ENCODE results near the gene CARM1.
"Not testable (repeated sequence)": the region's sequence is repeated elsewhere in the genome, so short reads cannot be mapped to it uniquely, and the experiment has no call there.

The CARM1 gene

GRCh38 chr19:10846500-10847202, 24.7 kb upstream of the CARM1 start:
- DNase-seq: no peak

DNA sequence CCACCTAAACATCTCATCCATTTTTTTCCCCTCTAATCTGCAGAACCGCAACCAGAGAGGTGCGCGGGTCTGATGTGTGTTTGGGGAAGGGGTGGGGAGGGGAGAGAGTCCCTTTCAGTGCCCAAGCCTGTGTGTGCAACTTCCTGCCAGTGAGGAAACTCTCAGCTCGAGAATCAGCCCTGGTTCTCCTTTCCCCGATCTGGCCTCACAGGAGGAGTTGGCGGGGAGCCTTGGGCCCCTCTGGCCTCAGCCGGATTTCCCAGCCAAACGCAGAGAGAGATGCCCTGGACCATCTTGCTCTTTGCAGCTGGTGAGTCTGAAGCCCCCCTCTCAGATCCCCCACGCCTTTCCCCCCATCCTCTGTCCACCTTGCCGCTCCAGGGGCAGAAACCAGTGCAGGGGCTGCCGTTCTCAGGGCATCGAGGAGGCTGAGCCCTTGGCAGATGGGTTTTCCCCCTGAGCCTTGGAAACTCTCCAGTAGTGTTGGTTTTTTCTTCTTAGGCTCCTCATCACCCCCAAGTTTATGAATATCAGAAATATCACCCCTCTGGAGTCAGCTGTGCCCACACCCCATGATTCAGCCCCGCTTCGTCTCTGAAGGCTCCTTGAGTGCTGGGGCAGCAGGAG, 23.0 kb upstream of the CARM1 start, which contains the start of gene C19orf38:
C19orf38 (plus strand) TSS at position 186 of the 627 bp plus-strand sequence; CDS start at position 280, 94 bp downstream.
- peak in 1 of 51 donors; percentile 13 for DNase-seq

- no peak for DNase-seq
Measured at GRCh38 chr19:10850631-10851030, 20.7 kb upstream of the CARM1 start.

- no peak for DNase-seq
Measured at GRCh38 chr19:10852098-10852800, 19.1 kb upstream of the CARM1 start.

DNA sequence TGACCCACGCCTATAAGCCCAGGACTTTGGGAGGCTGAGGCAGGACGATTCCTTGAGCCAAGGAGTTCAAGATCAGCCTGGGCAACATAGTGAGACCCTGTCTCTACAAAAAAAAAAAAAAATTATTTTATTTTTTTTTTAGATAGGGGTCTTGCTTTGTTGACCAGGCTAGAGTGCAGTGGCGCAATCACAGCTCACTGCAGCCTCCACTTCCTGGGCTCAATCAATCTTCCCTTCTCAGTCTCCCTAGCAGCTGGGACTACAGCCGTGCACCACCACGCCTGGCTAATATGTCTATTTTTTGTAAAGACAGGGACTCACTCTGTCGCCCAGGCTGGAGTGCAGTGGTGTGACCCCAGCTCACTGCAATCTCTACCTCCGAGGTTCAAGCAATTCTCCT, 18.4 kb upstream of the CARM1 start:
- DNase-seq: no peak

- no peak for DNase-seq
Measured at GRCh38 chr19:10854350-10855089, 16.8 kb upstream of the CARM1 start.

DNA sequence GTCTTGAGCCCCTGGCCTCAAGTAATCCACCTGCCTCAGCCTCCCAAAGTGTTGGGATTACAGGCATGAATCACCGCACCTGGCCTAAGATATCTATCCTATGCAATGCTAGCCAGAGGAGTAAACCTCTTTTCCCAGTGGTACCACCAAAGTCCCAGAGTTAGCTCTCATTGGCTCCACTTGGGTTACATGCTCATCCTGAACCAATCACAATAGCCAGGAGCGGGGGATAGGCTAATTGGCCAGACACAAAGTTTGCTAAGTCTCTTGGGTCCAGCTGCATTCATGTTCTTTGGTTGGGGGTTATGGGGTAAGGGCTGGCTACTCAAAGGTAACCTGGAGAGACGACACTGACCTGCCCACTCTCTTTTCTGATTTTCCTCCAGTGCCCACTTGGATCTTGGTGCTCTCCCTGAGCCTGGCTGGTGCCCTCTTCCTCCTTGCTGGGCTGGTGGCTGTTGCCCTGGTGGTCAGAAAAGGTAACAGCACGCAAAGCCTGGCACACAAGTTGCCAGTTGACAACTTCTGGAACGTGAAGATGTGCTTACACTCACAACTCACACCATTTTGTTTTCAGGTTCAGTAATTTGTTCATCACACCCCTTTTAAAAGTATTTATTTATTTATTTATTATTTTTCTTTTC, 15.4 kb upstream of the CARM1 start:
- no peak for DNase-seq

DNA sequence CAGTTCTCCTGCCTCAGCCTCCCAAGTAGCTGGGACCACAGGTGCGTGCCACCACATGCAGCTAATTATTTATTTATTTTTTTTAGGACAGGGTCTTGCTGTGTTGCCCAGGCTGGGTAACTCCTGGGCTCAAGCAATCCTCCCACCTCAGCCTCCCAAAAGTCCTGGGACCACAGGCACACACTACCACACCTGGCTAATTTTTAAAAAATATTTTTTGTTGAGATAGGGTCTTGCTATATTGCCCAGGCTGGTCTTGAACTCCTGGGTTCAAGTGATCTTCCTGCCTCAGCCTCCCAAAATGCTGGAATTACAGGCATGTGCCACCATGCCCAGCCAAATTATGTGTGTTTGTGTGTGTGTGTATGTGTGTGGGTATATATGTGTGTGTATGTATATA, 14.5 kb upstream of the CARM1 start:
- DNase-seq: not testable (repeated sequence)

DNA sequence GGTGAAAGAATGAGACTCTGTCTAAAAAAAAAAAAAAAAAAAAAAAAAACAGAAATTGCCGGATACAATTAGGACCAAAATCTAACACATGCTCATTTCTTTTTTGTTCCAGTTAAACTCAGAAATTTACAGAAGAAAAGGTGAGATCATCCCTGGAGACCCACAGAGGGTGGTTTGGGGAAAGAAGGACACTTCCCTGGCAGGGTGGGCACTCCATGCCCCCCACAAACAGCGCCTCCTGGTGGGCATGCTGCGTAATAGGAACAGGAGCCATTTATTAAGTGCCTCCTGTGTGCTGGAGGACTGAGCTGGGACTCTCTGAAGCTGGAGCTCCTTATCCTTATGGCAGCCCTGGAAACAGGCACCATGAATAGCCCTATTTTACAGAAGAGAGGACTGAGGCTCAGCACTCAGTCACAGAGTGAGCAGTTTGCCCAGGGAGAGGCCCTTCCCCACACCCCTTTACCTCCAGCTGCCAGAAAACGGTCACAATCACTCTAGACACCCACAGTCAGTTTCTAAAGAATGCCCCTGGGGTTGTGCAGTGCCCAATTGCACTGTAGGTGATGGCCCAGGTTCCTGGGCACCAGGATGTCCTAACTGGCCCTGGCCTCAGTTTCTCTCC, 13.0 kb upstream of the CARM1 start:
- no peak for DNase-seq

GRCh38 chr19:10861103-10861651, 10.2 kb upstream of the CARM1 start:
- DNase-seq: no peak

GRCh38 chr19:10862561-10863106, 8.7 kb upstream of the CARM1 start:
- no peak for DNase-seq

DNA sequence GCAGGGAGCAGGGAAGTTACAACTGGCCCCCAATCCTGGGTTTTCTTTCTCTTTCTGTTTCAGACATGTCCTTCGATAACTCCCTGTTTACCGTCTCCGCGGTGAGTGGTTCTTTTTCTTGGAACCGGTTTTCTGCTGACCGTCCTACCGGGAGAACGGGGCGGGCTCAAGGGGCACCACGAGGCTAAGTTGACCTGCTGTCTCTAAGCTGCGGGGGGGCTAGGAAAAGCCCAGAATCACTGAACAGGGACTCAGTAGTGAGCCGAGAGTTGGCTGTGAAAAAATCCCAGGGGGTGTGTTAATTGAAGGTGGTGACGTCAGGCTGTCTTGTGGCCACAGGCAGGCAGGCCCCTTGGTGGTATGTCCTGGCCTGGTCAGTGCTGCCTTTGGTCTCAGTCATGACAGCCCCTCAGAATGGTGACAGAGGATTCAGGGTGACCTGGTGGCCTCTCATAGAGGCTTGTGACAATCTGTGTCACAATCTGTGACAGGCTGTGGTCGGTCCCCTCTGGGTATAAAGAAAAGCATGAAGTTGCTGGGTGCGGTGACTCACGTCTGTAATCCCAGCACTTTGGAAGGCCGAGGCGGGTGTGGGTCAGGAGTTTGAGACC, 8.1 kb upstream of the CARM1 start:
- DNase-seq: peak in 2 of 51 donors; percentile 22 to 23

DNA sequence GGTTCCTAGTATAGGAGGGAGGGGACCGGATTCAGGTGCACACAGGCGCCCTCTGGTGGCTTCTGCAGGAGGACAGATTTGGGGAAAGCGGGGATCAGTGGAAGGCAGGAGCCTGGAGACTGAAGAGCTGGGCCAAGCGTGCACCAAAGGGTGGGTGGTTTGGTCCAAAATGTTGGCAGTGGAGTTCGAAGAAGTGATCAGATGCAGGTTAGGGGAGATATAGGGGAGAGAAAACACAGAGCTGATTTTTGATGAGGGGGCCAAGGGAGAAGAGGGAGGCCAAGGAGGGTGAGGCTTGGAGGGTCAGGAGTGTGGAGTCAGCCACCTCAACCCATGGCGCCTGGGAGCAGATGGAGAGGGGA, 6.8 kb upstream of the CARM1 start:
- peak in 50 of 51 donors; percentile 8 to 87 (median 60) for DNase-seq

DNA sequence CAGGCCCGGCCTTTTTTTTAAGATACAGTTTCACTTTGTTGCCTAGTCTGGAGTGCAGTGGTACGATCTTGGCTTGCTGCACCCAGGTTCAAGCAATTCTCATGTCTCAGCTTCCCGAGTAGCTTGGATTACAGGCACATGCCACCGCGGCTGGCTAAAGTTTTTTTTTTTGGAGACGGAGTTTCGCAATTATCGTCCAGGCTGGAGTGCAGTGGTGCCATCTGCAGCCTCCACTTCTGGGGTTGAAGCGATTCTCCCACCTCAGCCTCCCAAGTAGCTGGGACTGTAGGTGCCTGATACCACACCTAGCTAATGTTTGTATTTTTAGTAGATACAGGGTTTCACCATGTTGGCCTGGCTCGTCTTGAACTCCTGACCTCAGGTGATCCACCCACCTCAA, 4.9 kb upstream of the CARM1 start:
- no peak for DNase-seq

DNA sequence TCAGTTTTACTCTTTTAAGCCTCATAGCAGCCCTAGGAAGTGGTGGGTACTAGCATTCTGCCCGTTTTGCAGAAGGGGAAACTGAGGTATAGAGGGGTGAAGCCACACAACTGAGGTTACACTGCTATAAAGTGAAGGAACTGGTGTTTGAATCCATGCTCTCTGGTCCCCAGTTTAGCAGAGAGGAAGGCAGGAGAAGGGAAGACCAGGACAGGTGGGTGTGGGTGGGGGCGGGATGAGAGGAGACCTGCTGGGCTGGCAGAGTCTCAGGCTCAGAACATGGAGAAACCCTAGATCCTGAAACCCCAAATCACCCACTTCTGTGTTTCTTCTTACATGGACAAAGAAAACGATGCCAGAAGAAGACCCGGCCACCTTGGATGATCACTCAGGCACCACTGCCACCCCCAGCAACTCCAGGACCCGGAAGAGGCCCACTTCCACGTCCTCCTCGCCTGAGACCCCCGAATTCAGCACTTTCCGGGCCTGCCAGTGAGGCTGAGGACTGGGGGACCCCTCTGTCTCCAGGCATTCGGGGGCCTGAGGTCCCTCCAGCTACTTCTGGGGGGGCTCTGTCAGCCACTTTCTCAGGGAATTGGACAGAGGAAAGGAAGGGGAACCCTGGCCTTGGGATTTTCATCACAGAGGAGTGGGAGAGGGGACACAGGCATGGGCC, 2.3 kb upstream of the CARM1 start:
- no peak for DNase-seq

DNA sequence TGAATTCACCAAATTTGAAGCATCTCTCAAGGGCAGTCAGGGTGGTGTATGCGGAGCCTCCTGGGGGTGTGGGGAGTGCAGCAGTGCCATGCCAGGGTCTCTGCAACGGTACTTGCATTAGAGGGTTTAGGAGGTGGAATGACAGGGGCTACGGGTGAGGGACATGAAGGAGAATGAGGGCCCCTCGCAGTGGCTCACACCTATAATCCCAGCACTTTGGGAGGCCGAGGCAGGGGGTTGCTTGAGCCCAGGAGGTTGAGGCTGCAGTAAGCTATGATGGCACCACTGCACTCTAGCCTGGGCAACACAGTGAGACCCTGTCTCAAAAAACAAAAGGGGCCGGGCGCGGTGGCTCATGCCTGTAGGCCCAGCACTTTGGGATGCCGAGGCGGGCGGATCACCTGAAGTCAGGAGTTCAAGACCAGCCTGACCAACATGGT, 1.5 kb upstream of the CARM1 start:
- DNase-seq: not testable (repeated sequence)

- DNase-seq: no peak
Measured at GRCh38 chr19:10870501-10870954, 825 bp upstream of the CARM1 start.

DNA sequence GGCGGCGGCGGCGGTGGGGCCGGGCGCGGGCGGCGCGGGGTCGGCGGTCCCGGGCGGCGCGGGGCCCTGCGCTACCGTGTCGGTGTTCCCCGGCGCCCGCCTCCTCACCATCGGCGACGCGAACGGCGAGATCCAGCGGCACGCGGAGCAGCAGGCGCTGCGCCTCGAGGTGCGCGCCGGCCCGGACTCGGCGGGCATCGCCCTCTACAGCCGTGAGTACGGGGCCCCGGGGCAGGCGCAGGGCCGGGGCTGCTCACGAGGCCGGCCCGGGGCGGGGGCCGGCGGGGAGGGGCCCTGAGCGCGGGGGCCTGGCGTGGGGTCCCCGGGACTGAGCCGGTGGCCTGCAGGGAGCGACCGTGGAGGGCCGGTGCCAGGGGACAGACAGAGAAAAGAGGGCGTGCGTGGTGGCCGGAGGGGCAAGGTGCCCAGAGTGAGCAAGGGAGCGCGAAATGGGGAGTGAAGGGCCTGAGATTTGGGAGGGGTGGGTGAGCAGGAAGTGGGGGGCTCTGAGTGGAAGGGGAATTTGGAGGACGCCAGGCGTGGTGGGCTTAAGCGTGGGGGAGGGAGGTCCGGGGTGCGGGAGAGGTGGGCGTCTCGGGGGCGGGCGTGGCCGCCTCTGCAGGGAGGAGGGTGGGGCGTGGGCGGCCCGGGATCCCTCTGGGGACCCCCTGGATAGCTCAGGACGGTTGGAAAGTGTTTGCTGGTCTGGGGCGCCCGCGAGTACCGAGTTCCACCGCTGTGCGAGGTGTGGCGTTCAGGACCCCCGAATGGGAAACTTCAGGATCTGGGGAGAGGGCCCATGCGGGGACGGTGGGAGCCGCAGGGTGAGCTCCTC, 575 bp downstream of the CARM1 start:
- DNase-seq: peak in 22 of 51 donors; percentile 6 to 59 (median 33)
